Activated CD8-positive, alpha-beta memory T cell treated with anti-CD3 and anti-CD28 coated beads for 48 hours (primary cell): Measurements from ENCODE around the gene ACTR6.
A peak's percentile ranks its signal among the peaks of the same experiment; 100 is the strongest.
"Not testable (repeated sequence)": the region's sequence is repeated elsewhere in the genome, so short reads cannot be mapped to it uniquely, and the experiment has no call there.

Source experiments
- DNase-seq, 3 experiments: peaks; one replicate each; pipeline ENCODE4 v3.0.0-alpha.2; 2020; ENCODE audit warnings: low read depth in 2 of 3, low spot score in 2 of 3

ACTR6 gene

DNA sequence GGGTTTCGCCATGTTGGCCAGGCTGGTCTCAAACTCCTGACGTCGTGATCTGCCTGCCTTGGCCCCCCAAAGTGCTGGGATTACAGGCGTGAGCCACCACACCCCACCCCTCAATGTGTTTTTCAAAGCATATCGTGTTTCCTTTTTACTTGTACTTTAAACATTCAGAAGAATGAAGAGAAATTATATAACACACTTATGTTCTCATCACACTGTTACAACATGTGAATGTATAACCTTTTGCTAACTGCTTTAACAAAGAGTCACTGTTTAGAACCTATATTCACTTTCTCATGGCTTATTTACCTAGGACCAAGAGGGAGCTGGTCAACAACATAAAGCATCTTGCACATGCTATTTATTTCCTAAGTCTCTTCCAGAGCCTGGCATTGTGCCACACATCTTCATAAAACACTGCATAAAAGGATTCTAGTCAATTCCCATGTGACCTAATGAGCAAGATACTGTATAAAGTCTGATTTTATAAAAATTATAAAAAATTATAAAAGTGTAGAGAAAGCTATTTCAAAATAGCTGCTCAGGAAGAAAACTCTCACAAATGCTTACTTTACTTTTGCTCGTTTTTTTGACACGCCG, 16.0 kb upstream of the ACTR6 start:
- DNase-seq, result no peak

DNA sequence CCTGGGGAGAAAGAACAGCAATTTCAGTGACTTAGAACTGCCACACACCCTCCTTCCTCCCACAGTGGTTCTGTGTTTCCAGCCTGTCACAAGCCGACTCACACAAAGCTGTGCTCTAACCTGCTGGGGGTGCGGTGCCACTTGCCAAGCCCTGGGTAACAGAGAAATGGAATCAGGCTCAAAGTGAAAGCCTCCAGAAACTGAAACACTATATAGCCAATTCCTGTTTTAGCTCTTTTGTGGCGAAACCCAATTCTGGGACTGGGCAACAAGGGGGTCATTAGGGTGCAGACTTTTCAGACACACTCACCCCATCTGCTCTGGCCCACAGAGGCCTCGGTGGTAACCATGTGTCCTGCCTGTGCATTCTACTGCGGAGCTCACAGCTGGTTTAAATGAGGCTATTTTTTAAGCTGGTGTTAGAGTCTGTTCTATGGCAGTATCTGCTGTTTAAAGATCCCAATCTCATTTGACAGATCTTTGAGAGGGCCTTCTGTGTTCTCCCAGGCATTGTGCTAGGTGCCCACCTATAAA, 15.2 kb upstream of the ACTR6 start:
- DNase-seq, result no peak

DNA sequence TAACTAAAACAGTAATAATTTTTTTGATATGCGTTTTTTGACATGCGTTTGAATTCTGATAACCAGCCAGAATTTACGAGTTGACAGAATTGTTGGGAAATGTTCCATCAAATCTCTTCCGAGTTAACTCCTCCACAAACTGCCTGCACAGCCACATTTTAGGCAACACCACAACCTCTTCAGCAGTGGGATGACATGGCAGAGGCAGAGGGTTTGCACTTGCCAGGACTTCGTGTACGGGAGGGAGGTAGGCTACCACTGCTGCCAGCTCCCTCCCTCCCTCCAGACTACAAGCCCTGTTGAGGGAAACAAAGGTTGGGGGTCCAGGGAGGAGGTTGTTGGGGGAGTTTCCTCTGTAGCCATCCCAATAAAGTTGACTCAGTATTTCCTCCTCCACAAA, 14.5 kb upstream of the ACTR6 start:
- no peak for DNase-seq

DNA sequence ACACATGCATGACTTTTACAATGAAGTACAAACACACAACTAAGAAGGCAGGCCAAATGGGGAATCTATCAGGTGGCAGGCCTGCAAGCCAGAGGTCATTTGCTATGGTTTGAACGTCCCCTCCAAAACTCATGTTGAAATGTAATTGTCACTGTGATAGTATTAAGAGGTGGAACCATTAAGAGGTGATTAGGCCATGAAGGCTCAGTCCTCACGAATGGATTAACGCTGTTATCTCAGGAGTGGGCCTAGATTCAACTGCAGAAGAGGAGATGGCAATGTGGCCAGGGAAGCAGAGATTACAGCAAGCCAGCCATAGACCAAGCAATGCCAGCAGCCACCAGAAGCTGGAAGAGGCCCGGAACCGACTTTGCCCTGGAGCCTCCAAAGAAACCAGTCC, 13.5 kb upstream of the ACTR6 start:
- DNase-seq, result no peak

DNA sequence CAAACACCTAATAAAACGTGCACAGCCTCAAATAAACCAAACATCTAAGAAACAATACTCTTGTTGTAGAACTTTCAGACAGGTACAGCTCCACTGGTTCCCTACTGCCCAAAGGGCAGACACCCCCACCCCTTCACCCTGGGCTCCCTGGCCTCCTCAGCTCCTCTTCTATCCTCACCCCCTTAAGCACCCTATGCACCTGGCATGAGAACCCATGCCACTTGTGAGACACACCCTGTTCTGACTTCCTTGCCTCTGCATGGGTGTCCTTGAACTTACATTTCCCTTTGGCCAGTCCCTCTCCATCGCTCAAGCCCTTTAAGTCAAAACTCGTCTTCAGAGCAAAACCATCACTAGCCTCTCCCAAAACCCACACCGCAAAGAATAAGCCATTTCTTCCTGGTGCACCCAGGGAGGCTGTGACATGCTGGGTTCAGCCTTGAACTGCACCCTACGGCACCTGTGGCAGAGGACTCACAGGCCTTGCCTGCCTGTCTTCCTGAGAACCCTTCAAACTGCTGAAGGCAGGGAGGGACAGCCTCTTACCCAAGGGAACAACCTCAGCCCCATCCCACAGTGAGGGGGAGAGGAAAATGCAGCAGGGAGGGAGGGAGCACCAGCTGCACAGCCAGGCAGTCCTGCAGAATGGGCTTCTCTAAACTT, 12.6 kb upstream of the ACTR6 start:
- no peak for DNase-seq

DNA sequence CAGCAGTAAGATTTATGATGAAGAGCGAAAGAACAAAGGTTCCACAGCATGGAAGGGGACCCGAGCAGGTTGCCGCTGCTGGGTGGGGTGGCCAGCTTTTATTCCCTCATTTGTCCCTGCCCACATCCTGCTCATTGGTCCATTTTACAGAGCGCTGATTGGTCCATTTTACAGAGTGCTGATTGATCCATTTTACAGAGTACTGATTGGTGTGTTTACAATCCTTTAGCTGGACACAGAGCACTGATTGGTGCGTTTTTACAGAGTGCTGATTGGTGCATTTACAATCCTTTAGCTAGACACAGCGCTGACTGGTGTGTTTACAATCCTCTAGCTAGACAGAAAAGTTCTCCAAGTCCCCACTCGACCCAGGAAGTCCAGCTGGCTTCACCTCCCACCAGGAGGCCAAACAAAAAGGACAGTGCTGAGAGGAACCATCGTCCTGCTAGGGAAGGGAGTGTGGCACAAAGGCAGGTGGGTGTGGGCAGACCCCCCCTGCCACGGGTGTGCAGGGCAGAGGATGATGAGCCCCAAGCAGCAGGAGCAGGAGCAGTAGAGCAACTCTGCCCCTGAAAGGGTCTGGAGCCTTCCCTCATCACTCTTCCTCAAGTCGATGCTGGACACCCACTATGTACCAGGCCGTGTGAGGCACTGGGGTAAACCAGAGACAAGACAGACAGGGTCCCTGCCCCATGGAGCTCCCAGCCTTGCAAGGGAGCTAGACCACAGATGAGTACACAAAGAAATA, 11.6 kb upstream of the ACTR6 start:
- not testable (repeated sequence) for DNase-seq

DNA sequence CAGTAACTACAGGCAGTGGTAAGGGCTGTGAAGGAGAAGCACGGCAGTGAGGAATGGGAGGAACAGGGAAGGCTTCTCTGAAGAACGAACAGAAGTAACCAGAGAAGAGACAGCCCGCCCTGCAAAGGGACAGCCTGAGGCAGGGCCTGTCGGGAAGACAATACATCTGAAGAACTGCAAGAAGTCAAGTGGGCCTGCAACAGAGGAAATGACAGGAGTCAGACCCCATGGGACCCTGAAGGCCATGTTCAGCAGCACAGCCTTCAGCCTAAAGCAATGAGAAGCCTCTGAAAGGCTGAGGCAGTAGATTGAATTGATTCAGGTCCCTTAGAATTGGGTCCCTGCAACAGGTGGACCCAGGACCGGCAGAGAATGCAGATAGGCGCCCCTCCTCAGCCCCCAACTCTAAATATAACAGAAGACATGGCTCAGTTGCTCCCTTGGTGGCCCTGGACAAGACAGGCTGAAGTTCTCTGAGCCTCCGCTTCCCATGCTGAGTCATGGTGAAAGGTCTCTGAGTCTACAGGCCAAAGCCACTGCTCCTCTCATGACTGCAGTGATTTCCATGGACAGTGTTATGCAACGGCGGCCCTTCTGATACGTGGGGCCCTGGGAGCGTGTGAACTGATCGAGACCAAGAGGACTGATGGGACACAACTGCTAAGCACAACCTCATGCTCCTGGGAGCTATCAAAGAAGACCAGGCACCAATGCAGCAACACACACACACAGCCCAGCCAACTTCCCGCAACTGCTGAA, 10.8 kb upstream of the ACTR6 start:
- DNase-seq, result no peak

DNA sequence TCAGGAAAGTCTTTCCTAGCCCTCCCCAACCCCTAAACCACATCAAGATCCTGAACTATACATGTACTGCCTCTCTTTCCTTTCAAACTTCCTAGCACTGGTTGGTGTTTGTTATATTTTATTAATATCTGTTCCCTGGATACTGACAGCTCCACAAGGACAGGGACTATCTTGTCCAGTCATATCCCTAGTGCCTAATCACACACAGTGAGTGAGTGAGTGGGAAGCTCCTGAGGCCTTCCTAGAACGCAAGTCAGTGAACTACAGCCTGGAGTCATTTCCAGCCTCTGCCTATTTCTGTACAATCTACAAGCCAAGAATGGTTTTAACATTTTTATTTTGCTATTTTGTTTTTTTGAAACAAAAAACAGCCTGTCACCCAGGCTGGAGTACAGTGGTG, 7.5 kb upstream of the ACTR6 start:
- DNase-seq, result no peak

DNA sequence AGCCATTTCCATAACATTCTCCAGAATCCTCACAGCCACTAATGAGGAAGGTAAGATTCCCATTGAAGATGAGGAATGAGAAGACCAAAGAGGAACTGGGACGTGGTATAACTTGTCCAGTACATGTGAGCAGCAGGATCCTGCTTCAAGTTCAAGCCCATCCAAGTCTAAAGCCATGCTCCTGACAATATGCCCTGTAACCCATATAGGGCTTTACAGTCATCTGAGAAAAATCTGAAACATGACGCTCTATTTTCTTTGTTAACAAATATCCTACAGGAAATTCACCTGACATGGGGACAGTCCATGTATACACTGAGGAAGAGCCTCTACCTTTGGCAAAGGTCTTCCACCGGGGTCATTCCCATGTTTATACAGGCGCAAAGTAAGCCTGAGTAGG, 3.1 kb upstream of the ACTR6 start:
- DNase-seq, result no peak

DNA sequence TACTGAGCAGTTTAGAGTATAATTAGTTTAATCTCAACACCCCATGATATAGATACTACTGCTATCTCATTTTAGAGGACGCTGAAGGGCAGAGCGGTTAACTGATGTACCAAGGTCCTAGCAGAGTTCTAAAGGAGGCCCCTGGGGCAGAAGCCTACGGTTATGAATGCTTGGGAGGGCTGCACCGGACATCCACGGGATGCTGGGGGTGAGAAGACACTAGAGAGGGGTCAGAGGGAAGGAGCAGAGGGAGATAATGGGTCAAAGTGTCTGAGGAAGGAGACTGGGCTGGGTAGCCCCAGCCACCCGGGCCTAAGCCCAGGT, 1.6 kb upstream of the ACTR6 start:
- DNase-seq, result no peak

DNA sequence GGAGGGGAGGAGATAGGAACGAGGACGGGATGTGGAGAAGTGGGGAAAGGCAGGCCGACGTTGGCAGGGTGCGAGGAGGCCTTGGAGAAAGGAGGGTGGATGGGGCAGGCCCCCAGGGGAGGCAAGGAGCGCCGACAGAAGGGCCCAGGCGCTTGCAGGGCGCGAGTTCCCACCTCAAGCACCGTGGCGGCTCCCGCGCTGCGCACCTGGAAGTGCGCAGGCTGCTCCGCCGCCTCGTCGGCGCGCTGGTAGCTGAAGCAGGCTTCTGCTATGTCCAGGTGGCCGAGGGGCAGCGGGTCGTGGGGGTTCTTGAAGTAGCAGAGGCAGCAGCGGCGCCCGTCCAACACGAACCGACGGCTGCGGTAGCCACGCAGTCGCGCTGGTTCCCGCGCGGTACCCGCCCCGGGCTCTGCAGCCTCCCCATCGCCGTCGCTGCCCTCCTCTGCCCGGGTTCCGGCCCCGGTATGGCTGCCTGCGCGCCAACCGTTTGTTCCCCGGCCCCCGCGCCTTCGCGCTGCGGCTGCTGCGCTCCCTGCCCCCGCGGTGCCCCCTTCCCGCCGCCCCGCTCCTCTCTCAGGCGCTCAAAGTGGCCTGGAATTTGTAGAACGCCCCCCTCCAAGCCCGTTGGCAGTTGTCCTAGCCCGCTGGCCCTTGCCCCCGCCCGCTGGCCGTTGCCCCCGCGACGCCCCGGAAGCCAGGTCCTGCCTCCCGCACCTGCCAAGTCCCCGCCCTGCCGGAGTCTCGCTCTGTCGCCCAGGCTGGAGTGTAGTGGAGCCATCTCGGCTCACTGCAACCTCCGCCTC, 1.1 kb upstream of the ACTR6 start:
- DNase-seq, result peak; percentile 49 to 60 (median 50)

DNA sequence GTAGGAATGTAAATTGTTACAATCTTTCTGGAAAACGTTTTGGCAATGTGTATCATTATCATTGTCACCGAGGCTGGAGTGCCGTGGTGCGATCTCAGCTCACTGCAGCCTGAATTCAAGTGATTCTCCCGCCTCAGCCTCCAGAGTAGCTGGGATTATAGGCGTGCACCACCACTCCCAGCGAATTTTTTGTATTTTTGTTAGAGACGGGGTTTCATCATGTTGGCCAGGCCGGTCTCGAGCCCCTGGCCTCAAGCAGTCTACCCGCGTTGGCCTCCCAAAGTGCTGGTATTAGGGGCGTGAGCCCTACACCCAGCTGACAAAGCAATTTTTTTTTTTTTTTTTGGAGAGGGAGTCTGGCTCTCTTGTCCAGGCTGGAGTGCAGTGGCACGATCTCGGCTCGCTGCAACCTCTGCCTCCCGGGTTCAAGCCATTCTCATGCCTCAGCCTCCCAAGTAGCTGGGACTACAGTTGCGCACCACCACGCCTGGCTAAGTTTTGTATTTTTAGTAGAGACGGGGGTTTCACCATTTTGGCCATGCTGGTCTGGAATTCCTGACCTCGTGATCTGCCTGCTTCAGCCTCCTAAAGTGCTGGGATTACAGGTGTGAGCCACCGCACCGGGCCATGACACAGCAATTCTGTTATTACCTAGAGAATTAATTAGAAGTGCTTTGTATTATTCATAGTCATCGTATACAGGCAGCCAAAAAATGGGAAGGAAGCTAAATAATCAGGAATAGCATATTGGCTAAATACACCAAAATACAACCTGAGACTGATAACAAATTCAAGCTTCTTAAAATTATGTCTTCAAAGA, 1.2 kb downstream of the ACTR6 start:
- DNase-seq, result no peak

DNA sequence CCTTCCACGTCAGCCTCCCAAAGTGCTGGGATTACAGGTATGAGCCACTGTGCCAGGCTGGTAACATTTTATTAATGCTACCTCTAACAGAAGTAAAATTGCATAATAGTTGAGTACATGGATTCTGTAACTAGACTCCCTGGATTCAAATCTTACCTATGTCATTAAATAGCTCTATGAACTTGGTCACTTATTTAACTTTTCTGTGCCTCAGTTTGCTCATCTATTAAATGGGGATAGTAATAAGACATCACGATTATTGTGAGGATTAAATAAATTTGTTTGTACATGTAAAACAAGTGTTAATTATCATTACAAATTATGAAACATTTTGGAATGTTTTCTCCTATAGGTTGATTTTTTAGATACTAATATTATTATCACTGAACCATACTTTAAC, 6.7 kb downstream of the ACTR6 start:
- no peak for DNase-seq

DNA sequence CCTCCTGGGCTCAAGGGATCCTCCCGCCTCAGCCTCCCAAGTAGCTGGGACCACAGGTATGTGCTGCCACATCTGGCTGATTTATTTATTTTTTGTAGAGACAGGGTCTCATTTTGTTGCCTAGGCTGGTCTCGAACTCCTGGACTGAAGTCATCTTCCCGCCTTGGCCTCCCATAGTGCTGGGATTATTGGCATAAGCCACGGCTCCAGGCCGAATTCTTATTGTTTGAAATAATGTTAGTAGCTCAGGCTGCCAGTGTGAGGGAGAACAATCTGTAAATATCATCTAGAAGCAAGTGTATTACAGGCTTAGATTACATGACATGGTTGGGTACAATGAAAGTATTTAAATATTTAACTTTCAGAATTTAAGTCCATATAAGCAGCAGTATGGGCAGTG, 8.2 kb downstream of the ACTR6 start:
- DNase-seq, result no peak

DNA sequence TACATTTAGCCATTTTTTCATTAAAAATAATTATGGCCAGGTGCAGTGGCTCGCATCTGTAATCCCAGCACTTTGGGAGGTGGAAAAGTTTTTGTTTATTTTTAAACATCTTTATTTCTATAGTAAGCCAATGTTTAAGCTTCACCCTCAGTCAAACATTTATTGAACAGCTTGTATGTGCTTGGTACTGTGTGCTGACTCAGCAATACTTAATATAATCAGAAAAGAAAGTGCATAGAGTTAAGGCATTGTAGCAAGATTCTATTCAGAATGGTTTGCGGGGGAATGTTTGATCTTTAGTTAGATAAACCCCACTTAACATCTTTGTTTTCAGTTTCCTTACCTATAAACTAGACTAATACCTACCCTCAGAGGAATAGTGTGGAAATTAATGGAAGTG, 11.1 kb downstream of the ACTR6 start:
- no peak for DNase-seq

DNA sequence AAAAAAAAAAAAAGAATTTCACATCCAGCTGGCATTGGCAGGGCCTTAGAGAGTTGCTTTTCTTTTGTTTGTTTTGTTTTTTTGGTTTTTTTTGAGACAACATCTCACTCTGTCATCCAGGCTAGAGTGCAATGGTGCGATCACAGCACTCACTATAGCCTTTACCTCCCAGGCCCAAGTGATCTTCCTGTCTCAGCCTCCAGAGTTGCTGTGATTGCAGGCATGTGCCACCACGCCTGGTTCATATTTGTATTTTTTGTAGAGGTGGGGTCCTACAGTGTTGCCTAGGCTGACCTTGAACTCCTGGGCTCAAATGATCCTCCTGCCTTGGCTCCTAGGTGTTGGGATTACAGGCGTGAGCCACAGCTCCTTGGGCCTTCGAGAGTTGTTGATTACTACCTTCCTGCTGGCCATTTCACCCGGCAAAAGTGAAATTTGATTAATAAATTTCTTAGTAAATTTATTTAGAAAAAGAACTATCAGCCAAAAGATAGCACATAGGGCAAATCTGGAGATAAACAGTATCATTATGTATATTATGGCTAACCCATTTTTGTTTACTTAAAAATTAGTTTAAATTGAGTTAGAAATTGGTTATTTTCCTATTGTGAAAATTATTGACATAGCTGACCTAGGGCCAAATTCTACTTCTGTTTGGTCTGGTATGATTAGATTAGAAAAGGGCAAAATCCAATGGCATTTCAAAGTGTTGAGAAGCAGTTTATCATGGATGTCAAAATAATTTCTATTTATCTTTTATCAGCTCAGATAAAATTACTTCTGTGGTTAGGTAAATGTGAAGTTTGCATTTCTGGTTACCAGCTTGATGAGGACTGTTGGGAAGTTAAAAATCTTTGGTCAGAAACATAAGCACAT, 12.6 kb downstream of the ACTR6 start:
- no peak for DNase-seq

DNA sequence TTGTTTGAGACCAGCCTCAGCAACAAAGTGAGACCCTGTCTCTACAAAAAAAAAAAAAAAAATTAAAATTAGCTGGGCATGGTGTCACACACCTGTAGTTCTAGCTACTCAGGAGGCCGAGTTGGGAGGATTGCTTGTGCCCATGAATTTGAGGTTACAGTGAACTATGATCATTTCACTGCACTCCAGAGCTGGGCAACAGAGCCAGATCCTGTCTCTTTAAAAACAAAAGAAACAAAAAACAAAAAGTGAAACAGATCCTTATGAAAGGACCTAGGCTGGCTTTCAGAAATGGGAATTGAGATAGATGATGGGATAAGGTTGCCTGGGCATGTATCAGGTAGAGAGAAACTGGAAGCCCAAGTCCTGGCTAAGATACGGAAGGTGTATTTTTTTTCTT, 13.9 kb downstream of the ACTR6 start:
- DNase-seq, result no peak

DNA sequence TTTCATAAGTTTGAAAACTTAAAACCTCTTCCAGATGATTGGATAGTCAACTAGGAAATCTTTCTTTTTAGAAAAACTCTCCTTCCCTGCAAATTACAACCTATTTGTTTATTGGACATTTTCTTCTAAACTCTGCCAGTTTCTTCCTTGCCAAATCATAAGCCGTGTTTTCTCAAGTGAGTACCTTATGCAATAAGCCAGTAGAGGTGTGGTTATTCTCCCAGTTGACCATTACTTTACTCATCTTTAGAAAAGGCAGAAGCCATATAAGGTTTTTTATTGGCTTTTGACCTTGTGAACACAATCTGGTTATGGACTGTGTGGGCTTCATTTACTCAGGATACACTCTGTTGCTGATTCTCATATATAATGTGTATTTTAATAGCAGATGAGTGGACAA, 14.6 kb downstream of the ACTR6 start:
- no peak for DNase-seq

DNA sequence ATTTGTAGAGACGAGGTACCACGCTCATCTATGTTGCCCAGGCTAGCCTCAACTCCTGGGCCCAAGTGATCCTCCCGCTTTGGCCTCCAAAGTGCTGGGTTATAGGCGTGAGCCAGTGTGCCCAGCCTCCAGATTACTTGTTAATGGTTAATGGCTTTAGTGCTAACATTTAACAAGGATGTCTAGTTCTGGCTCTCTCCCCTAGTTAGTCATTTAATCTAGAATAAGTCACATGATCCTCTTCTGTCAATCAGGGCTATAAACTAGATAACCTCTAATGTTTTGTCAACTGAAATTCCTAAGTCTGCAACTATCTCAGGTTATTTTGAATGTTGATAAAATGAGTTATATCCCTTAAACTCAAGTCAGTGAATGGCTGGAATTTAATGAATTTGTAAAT, 15.7 kb downstream of the ACTR6 start:
- no peak for DNase-seq
